ENCODE measurements around the gene NAV2.

The NAV2 gene

DNA sequence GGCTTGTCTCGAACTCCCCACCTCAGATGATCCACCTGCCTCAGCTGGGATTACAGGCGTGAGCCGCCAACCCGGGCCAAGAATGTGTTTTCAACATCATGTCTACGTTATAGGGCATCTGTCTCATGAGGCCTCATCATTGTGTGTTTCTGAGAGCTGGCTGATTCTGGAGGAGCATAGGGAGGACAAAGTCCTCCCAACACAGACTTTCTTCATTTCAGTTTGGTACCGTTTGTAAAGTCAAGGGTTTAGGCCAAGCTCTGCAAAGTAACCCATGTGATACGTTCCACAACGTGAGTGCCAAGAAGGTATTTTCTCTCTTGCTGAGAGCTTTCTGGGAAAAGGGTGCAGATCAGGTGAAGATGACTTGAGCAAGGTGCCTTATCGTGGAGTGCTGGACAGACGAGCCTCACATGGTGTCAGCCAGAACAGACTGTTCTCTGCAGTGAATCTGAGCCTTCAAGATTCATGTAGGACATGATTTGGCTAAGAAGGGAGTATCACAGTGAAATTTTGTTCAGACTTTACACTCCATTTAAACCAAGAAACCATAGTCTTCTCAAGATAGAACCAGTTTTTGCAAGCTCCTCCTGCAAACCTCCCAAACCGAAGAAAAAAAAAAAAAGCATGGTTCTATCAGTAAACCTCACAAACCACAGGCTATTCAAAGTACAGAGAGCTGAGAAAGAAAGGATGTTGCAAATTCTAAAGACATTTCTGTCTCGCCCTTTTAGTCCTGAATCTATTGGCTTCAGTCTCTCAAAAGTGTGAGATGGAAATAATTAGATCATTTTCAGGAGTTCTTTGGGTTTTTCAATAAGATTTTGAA, 376.0 kb downstream of the NAV2 start:
- Histone ChIP-seq H3K27ac (ENCODE audit: insufficient read depth in 1 of 2, low read depth in 1 of 2, low read length in 2 of 2, poor library complexity in 1 of 2, severe bottlenecking in 2 of 2) (no peak overlapping the region), H3K4me1 (ENCODE audit: control extremely low read depth in 1 of 4, control insufficient read depth in 4 of 4, insufficient read depth in 4 of 4, low read length in 3 of 4) (peaks cover 0 to 16% (median 9%) of the 10 kb centered on the region in 4 experiments), H3K36me3 (ENCODE audit: control insufficient read depth in 4 of 4, insufficient read depth in 4 of 4, low read length in 3 of 4) (no peaks in the 10 kb centered on the region), H3K9me3 (ENCODE audit: control extremely low read depth in 1 of 5, control insufficient read depth in 4 of 5, insufficient read depth in 2 of 5, low read depth in 1 of 5, low read length in 4 of 5) (no peaks in the 10 kb centered on the region), H3K27me3 (replicated peaks in 2 of 5; ENCODE audit: control insufficient read depth in 4 of 5, insufficient read depth in 5 of 5, low read length in 4 of 5) (peaks cover 0 to 2% (median 0%) of the 10 kb centered on the region in 5 experiments), H3K4me3 (ENCODE audit: control insufficient read depth in 1 of 7, extremely low read depth in 1 of 7, insufficient read depth in 4 of 7, low read depth in 2 of 7, low read length in 6 of 7) (no peak overlapping the region)
- ChIA-PET CTCF (interaction anchor here (1.0 to 1.4 kb wide), 2 partner anchors 17 to 1256 kb away, joined by 3 to 4 read pairs; no protein-coding TSS in a partner anchor), POLR2A (no interaction called here)
- DNase-seq, result peak in 2 of 3 donors; percentile 21 to 30
- 95% methylated on average over 8 of the region's 12 CpGs for WGBS (ENCODE audit: insufficient coverage)

DNA sequence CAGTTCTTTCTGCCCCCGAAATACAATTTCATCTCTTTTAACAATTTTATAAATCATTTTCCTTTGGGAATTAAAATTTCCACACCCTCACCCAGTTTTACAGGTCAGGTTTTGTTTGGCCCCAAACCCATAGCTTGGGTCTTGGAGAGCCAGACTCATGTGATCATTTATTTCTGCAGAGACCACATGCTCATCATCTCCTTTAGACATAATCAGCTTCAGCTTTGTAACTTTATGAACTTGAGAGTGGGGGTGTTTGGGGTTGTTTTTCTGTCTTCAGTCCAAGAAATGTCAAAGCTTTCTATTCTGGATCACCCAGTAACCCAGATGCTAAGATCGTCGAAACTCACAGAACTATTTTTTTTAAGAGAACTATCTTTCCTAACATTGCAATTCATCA, 376.7 kb downstream of the NAV2 start:
- H3K36me3 ChIP-seq (ENCODE audit: control insufficient read depth in 4 of 4, insufficient read depth in 4 of 4, low read length in 3 of 4), result no peaks in the 10 kb centered on the region
- no peaks in the 10 kb centered on the region for H3K9me3 ChIP-seq (ENCODE audit: control extremely low read depth in 1 of 5, control insufficient read depth in 4 of 5, insufficient read depth in 2 of 5, low read depth in 1 of 5, low read length in 4 of 5)
- no peak overlapping the region for H3K27ac ChIP-seq (ENCODE audit: insufficient read depth in 1 of 2, low read depth in 1 of 2, low read length in 2 of 2, poor library complexity in 1 of 2, severe bottlenecking in 2 of 2)
- H3K27me3 ChIP-seq (replicated peaks in 2 of 5; ENCODE audit: control insufficient read depth in 4 of 5, insufficient read depth in 5 of 5, low read length in 4 of 5), result peaks cover 0 to 2% (median 0%) of the 10 kb centered on the region in 5 experiments
- DNase-seq, result no peak
- WGBS (ENCODE audit: insufficient coverage), result 83% methylated on average over 1 of the region's 3 CpGs
- ChIA-PET POLR2A (no interaction called here), CTCF (interaction anchor here (1.0 to 1.4 kb wide), 2 partner anchors 16 to 1257 kb away, joined by 3 to 4 read pairs; no protein-coding TSS in a partner anchor)
- H3K4me1 ChIP-seq (ENCODE audit: control extremely low read depth in 1 of 4, control insufficient read depth in 4 of 4, insufficient read depth in 4 of 4, low read length in 3 of 4), result peaks cover 0 to 16% (median 9%) of the 10 kb centered on the region in 4 experiments
- H3K4me3 ChIP-seq (ENCODE audit: control insufficient read depth in 1 of 7, extremely low read depth in 1 of 7, insufficient read depth in 4 of 7, low read depth in 2 of 7, low read length in 6 of 7), result no peak overlapping the region

DNA sequence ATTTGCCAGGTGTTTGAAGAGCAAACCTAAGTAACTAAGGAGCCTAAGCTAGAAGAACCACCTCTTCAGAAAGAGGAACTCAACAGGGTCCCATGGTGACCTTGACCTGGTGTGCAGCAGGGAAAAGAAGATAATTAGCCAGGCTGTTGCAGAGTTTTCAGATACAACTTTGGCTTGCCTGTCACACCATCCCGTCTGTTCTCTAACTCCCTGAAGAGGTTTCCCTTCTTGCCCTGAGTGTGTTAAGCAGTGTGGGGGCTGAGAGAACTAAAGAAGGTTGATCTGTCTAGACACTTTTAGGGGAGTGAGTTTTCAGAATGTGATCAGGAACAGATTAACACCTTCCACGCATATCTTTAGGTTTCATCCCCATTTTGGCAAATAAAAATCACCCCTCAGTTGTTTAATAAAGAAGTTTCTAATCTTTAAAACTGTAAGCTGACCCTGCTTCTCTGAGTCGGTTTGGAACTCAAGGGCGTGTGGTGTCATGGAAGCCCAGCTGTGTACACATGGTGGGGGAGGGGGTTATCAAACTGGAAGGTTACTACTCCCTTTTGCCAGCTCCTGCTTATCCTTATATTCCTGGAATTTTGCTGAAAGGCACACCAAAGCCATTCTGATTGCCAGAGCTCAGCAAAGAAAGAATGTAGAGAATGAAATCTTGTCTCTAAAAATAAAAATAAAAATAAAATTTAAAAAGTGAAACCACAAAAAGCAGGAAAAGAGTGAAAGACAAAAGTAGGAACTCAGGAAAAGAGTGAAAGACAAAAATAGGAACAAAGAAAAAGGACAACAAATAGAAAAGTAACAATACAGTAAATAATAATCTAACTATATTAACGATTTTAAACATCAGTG, 377.4 kb downstream of the NAV2 start:
- Histone ChIP-seq H3K4me3 (ENCODE audit: control insufficient read depth in 1 of 7, extremely low read depth in 1 of 7, insufficient read depth in 4 of 7, low read depth in 2 of 7, low read length in 6 of 7) (no peak overlapping the region), H3K4me1 (ENCODE audit: control extremely low read depth in 1 of 4, control insufficient read depth in 4 of 4, insufficient read depth in 4 of 4, low read length in 3 of 4) (peaks cover 0 to 16% (median 9%) of the 10 kb centered on the region in 4 experiments), H3K27ac (ENCODE audit: insufficient read depth in 1 of 2, low read depth in 1 of 2, low read length in 2 of 2, poor library complexity in 1 of 2, severe bottlenecking in 2 of 2) (peak overlapping the region in 1 of 2 experiments; percentile 20), H3K9me3 (ENCODE audit: control extremely low read depth in 1 of 5, control insufficient read depth in 4 of 5, insufficient read depth in 2 of 5, low read depth in 1 of 5, low read length in 4 of 5) (no peaks in the 10 kb centered on the region), H3K27me3 (replicated peaks in 2 of 5; ENCODE audit: control insufficient read depth in 4 of 5, insufficient read depth in 5 of 5, low read length in 4 of 5) (peaks cover 0 to 4% (median 0%) of the 10 kb centered on the region in 5 experiments), H3K36me3 (ENCODE audit: control insufficient read depth in 4 of 4, insufficient read depth in 4 of 4, low read length in 3 of 4) (no peaks in the 10 kb centered on the region)
- DNase-seq, result peak in 2 of 3 donors; percentile 36 to 52
- WGBS (ENCODE audit: insufficient coverage), result 71% methylated on average over 1 of the region's 5 CpGs
- ChIA-PET CTCF (interaction anchor here (1.0 to 1.4 kb wide), 2 partner anchors 15 to 1257 kb away, joined by 3 to 4 read pairs; no protein-coding TSS in a partner anchor), POLR2A (no interaction called here)

DNA sequence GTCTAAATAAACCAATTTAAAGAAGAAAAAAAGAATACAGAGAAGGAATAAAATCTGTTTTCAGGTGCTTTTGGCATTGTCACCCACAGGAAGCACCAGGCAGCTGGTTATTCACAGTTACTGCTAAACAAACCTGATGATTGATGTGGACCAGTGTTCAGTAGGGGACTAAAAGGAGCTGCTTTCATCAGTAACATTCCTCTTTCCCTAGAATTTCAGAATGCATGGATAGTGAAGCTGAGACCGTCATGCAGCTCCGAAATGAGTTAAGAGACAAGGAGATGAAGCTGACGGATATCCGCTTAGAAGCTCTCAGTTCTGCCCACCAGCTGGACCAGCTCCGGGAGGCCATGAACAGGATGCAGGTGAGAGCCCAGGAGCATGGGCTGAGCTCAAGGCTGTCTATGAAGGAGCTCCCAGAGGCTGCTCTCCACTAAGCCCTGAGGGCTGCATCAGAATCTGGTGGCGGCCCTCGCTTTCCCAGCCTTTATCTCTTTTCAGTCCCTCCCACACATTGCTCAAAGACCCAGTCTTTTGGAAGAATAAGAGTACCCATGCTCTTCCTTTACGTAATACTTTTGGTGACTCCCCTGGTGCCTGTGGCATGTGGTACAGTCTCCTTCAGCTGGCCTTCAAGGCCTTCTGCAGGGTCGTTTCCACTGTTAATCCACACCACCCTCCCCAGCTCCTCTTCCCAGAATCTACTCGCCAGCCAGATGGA, 378.2 kb downstream of the NAV2 start:
- WGBS (ENCODE audit: insufficient coverage), result 80% methylated on average over 9 of the region's 10 CpGs
- DNase-seq, result peak in 1 of 3 donors; percentile 17
- H3K4me1 ChIP-seq (ENCODE audit: control extremely low read depth in 1 of 4, control insufficient read depth in 4 of 4, insufficient read depth in 4 of 4, low read length in 3 of 4), result peaks cover 0 to 16% (median 9%) of the 10 kb centered on the region in 4 experiments
- no peaks in the 10 kb centered on the region for H3K36me3 ChIP-seq (ENCODE audit: control insufficient read depth in 4 of 4, insufficient read depth in 4 of 4, low read length in 3 of 4)
- no peak overlapping the region for H3K27ac ChIP-seq (ENCODE audit: insufficient read depth in 1 of 2, low read depth in 1 of 2, low read length in 2 of 2, poor library complexity in 1 of 2, severe bottlenecking in 2 of 2)
- H3K4me3 ChIP-seq (ENCODE audit: control insufficient read depth in 1 of 7, extremely low read depth in 1 of 7, insufficient read depth in 4 of 7, low read depth in 2 of 7, low read length in 6 of 7), result no peak overlapping the region
- ChIA-PET CTCF (interaction anchor here (0.7 to 1.8 kb wide), 2 partner anchors 15 to 126 kb away, joined by 3 to 4 read pairs; no protein-coding TSS in a partner anchor), POLR2A (no interaction called here)
- no peaks in the 10 kb centered on the region for H3K9me3 ChIP-seq (ENCODE audit: control extremely low read depth in 1 of 5, control insufficient read depth in 4 of 5, insufficient read depth in 2 of 5, low read depth in 1 of 5, low read length in 4 of 5)
- H3K27me3 ChIP-seq (replicated peaks in 2 of 5; ENCODE audit: control insufficient read depth in 4 of 5, insufficient read depth in 5 of 5, low read length in 4 of 5), result peaks cover 0 to 4% (median 0%) of the 10 kb centered on the region in 5 experiments

DNA sequence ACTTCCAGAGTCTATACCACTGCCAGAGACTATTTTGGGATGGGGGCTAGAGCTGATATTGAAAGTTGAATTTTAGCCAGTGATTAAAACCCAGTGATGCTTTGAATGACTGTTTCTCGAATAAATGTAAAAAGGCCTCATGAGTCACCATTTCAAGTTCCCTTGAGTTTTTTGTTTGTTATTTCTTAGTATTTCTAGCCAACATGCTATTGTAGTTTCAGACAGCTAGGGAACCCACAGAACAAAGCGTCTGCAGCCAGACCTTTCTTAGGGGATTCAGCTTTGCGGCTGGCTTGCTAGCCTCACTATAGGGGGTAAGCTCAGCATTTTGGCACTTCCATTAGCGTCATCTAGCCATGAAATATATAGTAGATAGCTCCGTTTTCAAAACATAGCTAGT, 381.1 kb downstream of the NAV2 start:
- Histone ChIP-seq H3K4me3 (ENCODE audit: control insufficient read depth in 1 of 7, extremely low read depth in 1 of 7, insufficient read depth in 4 of 7, low read depth in 2 of 7, low read length in 6 of 7) (no peak overlapping the region), H3K4me1 (ENCODE audit: control extremely low read depth in 1 of 4, control insufficient read depth in 4 of 4, insufficient read depth in 4 of 4, low read length in 3 of 4) (peaks cover 0 to 13% (median 9%) of the 10 kb centered on the region in 4 experiments), H3K27ac (ENCODE audit: insufficient read depth in 1 of 2, low read depth in 1 of 2, low read length in 2 of 2, poor library complexity in 1 of 2, severe bottlenecking in 2 of 2) (no peak overlapping the region), H3K27me3 (replicated peaks in 2 of 5; ENCODE audit: control insufficient read depth in 4 of 5, insufficient read depth in 5 of 5, low read length in 4 of 5) (peaks cover 0 to 2% (median 0%) of the 10 kb centered on the region in 5 experiments), H3K9me3 (ENCODE audit: control extremely low read depth in 1 of 5, control insufficient read depth in 4 of 5, insufficient read depth in 2 of 5, low read depth in 1 of 5, low read length in 4 of 5) (no peaks in the 10 kb centered on the region), H3K36me3 (ENCODE audit: control insufficient read depth in 4 of 4, insufficient read depth in 4 of 4, low read length in 3 of 4) (no peaks in the 10 kb centered on the region)
- DNase-seq, result no peak
- 100% methylated on average over 2 of the region's 5 CpGs for WGBS (ENCODE audit: insufficient coverage)
- POLR2A ChIA-PET, result interaction anchor here (0.6 kb wide), 1 partner anchor 61 kb away, joined by 4 read pairs; no protein-coding TSS in a partner anchor
- CTCF ChIA-PET, result interaction anchor here (1.1 to 1.6 kb wide), 2 partner anchors 12 to 17 kb away, joined by 3 to 9 read pairs; no protein-coding TSS in a partner anchor

DNA sequence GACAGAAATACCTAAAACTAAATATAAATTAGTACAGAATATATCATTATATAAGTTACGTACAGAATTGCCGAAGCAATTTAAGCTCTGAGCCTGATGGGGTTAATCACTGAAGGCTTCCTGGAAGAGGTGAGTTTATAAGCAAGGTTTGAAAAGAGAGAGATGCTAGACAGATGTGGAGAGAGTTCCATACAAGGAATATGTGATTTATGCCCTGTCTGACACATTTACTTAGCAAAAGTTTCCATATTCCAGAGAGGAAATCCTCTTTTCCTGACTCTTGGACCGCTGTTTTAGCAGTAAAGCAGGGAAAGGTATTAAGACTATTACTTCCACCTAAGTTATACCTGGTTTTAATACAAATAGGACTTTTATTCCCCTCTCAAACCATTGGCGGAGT, 382.6 kb downstream of the NAV2 start:
- Histone ChIP-seq H3K36me3 (ENCODE audit: control insufficient read depth in 4 of 4, insufficient read depth in 4 of 4, low read length in 3 of 4) (no peaks in the 10 kb centered on the region), H3K4me3 (ENCODE audit: control insufficient read depth in 1 of 7, extremely low read depth in 1 of 7, insufficient read depth in 4 of 7, low read depth in 2 of 7, low read length in 6 of 7) (no peak overlapping the region), H3K27me3 (replicated peaks in 2 of 5; ENCODE audit: control insufficient read depth in 4 of 5, insufficient read depth in 5 of 5, low read length in 4 of 5) (peaks cover 0 to 2% (median 0%) of the 10 kb centered on the region in 5 experiments), H3K4me1 (ENCODE audit: control extremely low read depth in 1 of 4, control insufficient read depth in 4 of 4, insufficient read depth in 4 of 4, low read length in 3 of 4) (peaks cover 0 to 10% (median 3%) of the 10 kb centered on the region in 4 experiments), H3K27ac (ENCODE audit: insufficient read depth in 1 of 2, low read depth in 1 of 2, low read length in 2 of 2, poor library complexity in 1 of 2, severe bottlenecking in 2 of 2) (no peak overlapping the region), H3K9me3 (ENCODE audit: control extremely low read depth in 1 of 5, control insufficient read depth in 4 of 5, insufficient read depth in 2 of 5, low read depth in 1 of 5, low read length in 4 of 5) (no peaks in the 10 kb centered on the region)
- ChIA-PET CTCF (no interaction called here), POLR2A (no interaction called here)
- DNase-seq, result no peak
- WGBS (ENCODE audit: insufficient coverage), result 100% methylated on average over 1 of the region's 4 CpGs
